Right hindlimb (tissue), 1 donor: ENCODE results near the gene NPW.
"Not testable (repeated sequence)": the region's sequence is repeated elsewhere in the genome, so short reads cannot be mapped to it uniquely, and the experiment has no call there.

Experiments used
- DNase-seq: peaks from one replicate; pipeline ENCODE4 v3.0.0-alpha.2; 2018

Gene NPW

DNA sequence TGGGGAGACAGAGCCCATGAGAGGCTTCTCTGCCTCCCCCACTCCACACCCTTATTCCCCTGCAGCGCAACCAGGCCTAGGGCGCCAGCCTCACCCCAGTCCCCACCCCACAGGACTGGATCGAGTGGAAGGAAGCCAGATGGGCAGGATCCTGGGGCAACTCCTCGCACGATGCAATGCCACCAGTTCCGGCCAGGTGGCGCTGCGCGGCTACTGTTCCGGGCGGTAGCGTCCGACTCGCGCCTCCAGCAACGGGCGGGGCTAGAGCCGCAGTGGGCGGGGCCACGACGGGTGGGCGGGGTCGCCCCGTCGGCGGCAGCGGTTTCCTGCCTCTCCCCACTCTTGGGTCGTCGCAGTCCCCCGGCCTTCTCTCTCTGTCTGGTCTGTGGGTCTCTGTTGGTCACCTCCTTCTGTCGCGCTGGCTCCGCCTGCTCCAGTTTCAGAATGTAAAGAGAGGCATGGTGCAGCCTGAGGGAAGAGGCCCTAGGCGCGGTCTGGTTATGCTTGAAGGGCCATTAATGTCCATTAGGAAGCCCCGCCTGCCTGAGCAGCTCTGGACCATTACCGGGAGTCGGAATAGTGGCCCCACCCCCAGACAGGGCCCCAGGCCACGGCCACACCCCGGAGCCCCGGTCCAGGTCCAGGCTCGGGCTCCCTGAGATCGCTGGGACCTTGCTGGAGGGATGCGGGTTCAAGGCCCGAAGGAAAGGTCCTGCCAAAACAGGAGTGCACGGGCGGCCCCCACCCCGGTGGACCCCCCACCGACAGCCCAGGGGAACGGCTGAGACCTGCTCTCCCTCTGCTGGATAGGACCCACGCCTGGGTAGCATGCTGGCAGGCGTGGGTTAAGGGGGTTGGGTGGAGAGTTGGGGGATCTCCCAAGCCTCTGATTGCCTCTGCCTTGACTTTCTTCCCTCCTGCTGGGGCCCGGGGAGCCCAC lies 3.8 kb downstream of the NPW start:
- peak; percentile 95 for DNase-seq

DNA sequence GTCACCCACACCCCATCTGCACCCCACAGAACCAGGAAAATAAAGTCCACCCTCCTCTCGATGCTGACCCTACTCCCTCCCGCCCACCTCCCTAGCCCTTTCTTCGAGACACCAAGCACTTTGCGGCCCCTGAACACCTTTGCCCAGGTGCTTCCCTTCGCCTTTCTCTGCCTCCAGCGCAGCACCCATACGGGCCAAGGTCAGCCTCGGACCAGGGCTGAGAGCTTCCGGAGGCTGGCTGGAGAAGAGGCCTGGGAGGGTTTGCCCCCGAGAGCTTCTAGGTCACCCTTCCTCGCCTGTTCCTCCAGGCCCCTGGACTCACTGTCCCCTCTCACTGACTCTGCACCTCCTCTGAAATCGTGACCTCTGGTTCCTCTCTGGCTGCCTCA lies 4.4 kb downstream of the NPW start:
- no peak for DNase-seq

DNA sequence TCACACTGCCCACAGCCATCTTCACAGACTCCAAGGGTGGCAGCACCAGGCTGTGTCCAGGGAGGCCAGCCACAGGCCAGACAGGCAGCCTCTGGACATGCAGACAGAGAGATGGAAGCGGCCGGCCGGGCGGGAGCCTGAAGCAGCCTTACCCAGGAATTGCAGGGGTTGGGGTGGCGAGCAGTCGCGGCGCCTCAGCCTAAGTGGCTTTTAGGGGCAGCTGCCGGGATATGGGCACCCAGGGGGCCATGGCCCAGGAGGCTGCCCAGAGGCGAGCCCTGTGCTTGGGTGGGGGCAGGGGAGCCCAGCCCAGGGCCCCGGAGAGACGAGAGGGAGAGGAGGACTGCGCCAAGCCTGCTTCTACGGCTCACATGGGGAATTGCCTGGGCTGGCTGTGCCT lies 5.7 kb downstream of the NPW start:
- DNase-seq: no peak

DNA sequence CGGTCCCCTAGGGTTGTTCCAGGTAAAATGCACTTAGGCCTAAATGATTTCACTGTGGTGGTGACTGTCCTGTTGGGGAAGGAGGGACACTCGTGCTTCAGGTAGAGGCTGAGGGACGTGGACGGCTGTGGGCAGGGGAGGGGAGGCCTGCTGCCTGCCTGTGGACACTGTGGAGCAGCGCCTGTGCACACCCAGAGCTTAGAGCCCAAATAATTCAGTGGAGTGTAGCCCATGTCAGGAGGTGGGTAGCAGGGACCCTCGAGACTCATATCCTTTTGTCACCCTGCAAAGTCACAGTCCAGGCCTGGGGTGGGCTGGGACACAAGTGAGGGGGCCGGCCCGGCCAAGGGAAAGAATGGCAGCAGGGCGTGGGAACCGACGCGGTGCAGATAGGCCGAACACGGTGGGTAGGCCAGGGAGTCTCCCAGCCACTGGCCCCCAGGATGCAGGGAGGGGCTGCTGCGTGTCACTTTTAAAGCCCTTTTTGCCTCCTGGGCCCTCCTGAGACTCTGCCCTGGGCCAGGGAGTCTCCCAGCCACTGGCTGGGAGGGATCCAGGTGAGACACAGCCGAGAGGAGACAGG lies 6.4 kb downstream of the NPW start:
- no peak for DNase-seq

DNA sequence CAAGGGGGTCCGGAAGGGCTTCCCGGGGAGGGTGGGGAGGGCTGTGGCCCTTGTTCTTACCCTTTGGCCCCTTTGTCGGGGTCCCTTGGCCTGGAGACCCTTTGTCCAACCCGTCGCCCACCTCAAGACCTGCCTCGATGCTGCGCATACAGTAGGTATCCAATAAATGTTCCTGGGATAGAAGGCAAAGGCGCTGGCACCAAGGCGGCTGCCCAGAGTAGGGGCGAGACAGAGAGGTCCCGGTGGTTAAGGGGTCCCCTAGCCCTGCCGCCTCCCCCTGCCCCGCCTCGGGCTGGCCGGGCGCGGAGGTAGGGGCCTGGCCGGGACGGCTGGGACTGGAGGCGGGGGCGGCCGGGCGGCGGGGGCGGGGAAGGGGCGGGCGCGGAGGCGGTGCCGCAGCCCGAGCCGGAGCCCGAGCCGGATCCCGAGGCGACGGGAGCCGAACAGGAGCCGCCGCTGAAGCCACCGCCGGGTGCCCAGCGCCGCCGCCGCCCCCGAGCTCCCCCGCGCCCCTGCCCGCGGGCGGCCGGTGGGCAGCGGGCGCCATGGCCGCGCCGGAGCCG lies 7.0 kb downstream of the NPW start, which contains the start of gene NHERF2:
Gene NHERF2 (plus strand): TSS at position 442 of the 563 bp plus-strand sequence. CDS start 104 bp downstream, at position 546.
- DNase-seq: peak; percentile 59

DNA sequence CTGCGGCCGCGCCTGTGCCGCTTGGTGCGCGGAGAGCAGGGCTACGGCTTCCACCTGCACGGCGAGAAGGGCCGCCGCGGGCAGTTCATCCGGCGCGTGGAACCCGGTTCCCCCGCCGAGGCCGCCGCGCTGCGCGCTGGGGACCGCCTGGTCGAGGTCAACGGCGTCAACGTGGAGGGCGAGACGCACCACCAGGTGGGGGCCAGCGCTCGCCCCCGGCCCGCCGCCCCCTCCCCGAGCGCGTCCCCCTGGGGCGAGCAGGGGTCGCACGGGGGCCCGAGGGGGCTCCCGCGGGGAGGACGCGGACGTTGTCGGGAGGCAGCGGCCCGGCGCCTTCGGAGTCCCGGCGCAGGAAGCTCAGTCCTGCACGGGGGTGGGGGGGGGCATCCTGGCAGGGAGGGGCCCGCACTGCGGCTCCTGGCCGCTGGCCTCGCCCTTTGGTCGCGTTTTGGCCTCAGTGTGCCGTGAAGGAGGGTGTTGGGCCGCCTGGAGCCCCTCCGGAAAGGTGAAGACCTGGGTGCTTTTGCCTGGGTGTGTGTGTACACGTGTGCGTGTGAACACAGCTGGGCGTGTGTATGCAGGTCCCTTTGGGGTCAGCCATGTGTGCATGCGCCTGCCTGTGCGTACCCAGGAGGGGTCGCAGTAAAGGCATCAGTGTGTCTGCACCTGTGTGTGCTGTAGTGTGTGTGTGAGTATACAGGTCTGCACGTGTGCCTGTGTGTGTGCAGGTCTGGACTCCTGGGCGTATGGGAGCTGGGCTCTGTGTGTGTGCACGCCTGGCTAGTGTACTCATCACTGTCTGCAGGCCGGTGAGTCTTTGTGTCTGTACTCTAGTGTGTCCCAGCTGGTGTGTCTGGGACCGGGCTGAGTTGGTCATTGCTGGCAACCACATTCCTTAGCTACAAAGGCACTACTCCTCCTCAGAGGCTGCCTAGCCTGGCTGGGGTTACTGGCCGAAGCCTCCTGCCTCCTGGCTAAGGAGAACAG lies 7.7 kb downstream of the NPW start:
- peak; percentile 37 for DNase-seq

DNA sequence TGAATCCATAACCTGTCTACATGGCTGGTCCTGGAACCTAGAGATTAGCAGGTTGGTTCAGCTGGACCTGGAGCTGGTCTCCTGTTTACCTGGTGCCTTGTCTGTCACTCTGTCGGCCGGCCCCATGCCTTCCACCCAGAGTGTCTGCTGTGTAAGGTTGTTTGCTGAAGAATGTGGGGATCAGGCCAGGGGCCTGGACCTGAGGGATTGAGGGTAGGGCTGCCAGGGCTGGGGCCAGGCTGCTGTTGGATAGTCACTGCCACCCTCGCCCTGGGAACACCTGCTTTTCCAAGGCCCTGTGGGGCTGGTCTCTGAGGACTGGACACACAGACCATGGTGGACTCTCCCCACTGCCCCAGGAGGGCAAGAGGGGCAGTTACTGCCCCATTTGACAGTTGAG lies 8.6 kb downstream of the NPW start:
- DNase-seq: no peak

DNA sequence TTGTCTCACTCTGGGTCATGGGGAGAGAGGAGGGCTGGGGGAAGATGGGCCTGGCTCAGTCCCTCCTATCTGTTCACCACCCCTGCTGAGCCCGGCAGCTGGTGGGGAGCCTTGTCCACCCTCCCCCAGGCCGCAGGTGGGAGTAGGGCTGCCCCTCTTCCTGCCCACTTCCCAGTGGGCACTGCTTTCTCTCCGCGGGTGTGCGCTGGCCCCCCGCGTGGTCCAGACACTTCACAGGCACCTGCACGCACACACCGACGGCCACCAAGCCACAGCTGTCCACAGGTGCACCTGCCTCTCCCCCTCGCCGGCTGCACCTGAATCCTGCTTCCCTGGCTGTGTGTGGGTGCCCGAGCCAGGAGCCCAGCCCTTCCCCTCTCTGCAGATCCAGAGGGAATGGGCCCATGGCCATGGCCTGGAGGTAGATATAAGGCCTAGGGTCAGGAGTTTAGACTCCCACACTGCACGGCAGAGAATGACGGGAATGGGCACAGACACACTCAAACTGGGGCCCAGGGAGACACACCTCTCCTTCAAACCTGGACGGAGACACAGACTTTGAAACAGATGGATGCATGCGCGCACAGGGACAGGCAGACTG lies 9.1 kb downstream of the NPW start:
- no peak for DNase-seq

DNA sequence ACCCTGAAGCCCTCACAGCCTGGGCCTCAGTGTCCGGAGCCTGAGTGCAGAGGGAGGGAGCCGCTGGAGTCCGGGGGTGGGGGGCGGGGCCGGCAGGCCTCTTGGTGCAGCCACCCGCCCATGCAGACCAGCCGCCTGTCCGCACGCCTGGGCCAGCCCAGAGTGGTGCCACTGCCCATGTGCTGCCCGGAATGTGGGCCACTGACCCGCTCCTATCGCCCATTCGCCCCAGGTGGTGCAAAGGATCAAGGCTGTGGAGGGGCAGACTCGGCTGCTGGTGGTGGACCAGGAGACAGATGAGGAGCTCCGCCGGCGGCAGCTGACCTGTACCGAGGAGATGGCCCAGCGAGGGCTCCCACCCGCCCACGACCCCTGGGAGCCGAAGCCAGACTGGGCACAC lies 9.8 kb downstream of the NPW start:
- no peak for DNase-seq

DNA sequence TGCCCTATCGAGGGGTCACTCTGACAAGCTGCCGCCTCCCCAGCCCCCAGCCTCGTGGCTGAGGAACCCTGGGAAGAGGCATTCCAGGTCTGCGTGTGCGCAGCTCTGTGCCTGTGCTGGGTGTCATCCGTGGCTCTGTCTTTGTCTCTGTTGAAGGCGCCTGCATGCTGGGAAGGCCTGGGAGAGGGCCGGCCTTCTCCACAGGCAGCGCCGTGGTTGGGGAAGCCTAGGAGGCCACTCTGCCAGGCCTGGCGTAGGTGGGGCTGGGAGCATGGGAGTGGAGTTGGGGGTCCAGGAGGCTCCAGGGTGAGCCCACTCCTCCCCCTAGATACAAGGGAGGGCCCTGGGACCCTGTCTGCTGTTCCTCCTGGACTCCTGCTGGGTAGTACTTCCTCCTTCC lies 10.5 kb downstream of the NPW start:
- DNase-seq: no peak

DNA sequence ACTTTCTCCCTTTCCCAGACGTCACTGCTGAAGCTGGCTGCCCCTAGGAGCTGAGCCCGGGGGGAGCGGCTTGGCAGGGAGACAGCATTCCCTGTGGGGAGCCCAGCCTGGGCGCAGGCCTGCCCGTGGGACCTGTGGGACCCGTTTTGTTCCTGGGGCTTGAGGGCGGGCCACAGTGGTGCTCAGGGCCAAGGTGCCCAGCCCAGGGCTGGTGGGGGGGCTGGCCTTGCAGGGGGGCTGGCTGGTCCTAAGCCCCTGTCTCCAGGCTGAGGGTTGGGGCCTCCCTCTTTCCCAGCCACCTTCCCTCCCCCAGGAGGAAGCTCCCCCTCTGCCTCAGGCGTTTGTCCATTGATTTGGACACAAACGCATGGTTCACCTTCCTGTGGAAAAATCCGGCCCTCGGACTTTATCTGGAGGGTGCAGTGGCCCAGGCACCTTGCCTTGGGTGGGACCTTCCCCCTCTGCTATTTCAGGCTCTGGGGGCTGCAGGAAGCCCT lies 11.5 kb downstream of the NPW start:
- DNase-seq: no peak

DNA sequence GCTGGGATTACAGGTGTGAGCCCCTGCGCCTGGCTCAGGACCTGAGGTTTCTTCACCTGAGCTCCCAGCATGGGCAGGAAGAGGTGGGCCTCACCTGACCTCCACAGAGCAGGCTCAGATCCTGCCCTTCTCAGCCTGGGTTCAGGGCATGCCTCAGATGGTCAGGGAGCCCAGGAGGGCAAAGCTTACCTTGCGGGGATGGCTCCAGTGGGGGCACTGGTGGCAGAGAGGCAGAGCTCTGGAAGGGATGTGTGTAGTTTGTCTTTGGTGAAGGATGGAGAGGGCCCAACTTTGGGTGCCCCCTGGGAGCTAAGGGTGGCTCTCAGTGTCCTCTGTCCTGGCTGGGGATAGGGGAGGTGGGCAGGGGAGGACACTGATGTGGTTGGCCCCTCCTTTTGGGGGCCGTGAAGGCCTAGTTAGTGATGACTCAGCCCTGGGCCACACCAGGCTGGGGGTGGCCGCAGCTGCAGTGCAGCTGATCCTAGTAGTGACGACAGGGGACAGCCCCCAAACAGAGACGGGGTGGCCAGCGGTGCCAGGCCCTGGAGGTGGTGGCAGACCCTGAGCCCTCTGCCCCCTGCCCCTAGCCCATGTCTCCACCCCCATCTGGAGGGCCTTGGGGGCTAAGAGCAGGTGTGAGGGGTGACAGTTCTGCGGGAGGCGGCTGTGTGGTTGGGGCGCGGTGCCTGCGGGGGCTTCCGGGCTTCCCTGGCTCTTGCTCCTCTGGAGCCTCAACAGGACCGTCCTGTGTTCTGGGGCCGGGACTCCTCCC lies 12.9 kb downstream of the NPW start:
- DNase-seq: peak; percentile 51

DNA sequence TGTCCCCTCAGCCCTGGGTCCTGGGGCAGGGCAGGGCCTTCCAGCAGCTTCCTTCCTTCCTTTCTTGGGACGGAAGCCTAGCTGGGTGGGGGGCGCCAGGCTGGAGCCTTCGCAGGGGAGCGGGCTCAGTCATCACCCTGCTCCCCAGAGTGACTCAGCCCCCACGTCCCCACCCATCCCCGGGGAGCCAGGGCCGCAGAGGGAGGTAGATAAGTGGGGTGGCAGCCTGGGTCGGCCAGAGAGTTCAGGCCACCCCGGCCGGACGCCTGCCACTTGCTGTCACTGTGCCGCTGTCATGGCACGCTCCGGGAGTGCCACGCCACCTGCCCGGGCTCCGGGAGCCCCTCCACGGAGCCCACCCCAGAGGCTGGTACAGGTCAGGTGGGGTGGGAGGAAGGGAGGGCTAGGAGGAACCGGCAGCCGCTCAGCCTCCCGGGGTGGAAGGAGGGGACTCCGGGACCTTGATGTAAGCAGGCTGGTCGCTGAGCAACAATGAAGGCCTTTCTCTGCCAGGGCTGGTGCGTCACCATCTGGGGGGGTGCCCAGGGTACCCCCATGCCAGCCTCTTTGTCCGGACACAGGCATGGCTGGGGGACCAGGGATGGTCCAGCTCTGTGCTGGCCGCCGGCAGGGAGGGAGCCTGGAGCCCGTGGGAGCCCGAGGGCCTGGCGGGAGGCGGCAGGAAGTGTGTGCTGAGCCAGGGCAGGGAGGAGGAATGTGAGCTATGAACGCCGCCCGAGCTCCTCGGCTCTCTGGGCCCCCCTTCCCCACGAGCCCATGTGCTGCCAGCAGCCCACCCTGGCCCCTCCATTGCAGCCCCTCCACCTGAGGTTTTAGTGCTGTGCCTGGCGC lies 13.7 kb downstream of the NPW start:
- DNase-seq: peak; percentile 83

DNA sequence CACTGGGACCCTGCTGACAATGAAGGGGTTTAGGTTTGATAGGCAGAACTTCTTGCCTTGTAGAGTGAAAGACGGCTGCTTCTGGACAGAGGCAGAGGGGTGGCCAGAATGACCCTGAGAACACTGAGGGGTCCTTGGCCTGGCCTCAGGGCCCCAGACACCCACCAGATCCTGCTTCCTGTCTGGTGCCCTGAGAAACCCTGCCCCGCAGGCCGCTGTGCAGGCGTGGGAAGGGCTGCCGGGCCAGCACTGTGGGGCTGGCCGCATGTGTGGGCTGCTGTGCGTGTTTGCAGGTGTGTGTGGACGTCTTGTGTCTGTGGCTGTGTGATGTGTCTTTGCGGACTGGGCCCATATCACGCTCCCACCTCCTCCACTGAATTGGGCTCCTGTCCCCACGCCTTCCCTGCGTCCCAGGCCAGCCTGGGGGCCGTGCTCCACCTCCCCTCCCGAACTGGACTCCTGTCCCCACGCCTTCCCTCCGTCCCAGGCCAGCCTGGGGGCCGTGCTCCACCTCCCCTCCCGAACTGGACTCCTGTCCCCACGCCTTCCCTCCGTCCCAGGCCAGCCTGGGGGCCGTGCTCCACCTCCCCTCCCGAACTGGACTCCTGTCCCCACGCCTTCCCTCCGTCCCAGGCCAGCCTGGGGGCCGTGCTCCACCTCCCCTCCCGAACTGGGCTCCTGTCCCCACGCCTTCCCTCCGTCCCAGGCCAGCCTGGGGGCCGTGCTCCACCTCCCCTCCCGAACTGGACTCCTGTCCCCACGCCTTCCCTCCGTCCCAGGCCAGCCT lies 14.5 kb downstream of the NPW start:
- not testable (repeated sequence) for DNase-seq

DNA sequence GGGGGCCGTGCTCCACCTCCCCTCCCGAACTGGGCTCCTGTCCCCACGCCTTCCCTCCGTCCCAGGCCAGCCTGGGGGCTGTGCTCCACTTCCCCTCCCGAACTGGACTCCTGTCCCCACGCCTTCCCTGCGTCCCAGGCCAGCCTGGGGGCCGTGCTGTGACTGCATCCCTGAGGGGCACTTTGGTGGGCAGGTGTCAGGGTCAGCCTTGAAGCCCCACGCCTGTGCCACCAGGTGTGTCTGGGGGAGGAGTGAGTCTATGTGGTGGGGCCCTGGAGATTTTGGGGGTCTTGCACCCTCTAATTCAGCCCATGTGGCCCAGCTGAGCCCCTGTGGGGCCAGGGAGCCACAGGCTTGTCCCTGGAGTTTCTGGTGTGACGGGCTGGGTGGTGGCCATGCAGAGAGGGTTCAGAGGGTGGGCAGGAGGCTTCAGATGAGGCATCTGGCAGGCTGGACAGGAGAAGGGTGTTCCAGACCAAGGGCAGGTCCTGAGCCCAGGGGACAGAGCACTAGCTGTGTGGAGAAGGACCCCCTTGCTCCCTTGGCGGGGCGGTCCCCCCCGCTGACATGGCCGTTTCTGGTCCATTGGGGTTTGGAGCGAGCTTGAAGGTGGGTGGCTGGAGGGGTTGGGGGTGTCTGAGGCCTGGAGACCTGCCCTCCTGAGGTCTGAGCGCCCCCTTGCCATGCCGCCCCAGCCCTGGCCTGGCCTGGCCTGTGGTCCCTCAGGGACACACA lies 15.3 kb downstream of the NPW start:
- no peak for DNase-seq

DNA sequence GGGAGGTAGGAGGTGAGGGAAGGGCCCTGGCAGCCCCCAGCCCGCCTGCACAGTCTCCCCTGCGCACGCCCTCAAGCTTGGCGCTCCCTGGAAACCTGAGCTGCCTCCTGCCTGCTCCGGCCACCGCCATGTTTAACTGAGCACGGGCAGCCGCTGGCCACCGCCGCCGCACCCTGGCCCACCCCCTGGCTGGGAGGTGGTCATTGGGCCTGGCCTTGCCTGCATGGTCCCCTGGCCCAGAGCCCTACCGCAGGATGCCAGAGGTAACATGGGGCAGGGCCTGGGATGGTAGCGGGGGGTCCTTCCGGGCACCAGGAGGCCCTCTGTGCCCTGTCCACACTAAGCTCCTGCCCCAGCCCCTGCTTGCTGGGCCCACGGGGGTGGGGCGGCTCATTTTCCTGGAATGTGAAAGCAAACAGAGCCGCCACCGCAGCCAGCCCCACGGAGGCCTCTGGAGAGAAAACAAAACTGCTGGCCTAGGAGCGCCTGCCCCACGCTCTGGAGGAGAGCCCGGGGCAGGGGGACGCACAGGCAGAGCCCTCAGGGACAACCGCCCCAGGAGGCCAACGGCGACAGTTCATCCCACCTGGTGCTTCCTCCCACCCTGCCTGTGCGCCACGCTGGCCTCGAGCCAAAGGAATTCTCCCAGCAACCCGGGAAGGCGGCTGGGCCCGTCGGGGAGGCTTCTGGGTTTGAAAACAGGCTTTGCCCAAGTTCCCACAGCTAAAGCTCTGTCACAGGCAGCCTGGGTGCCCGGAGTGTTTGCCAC lies 16.0 kb downstream of the NPW start:
- peak; percentile 83 for DNase-seq

DNA sequence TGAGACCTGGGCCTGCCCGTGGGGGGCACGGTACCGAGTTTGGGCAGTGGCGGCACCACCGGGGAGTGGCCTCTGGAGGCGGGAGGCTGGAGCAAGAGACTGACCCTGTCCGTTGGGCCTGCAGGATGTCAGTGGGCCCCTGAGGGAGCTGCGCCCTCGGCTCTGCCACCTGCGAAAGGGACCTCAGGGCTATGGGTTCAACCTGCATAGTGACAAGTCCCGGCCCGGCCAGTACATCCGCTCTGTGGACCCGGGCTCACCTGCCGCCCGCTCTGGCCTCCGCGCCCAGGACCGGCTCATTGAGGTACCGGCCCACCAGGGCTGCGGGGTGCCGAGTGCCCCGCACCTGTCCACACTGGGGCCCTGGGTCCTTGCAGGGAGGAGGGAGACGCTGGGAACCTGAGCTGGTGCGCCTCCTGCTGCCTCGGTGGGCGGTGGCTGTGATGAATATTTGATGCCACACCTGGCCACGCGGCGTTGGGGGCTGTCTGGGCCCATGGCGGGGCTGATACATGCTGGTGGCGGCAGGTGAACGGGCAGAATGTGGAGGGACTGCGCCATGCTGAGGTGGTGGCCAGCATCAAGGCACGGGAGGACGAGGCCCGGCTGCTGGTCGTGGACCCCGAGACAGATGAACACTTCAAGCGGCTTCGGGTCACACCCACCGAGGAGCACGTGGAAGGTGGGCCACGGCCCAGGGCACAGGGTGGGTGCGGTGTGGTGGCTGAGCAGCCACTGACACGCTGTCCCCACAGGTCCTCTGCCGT lies 16.8 kb downstream of the NPW start:
- DNase-seq: no peak
